ENCODE data around the gene NUTM2F. TPM values are rescaled to one million over a fixed set of nuclear protein-coding genes. Genes with fewer than 3 reads are reported as not detected.
"Not testable (repeated sequence)": the region's sequence is repeated elsewhere in the genome, so short reads cannot be mapped to it uniquely, and the experiment has no call there.

Gene NUTM2F
- total RNA-seq, 1 donor from 2014 or later: not detected

- not testable (repeated sequence) for H3K4me2 ChIP-seq; H3K27me3 ChIP-seq; H3K9ac ChIP-seq; H3K4me1 Mint-ChIP-seq; H3K27me3 Mint-ChIP-seq (ENCODE audit: insufficient read depth, low read depth); H4K20me1 ChIP-seq (ENCODE audit: low read depth); DNase-seq (ENCODE audit: low spot score); H3K36me3 Mint-ChIP-seq; H3F3A ChIP-seq (ENCODE audit: low read depth); H3K4me1 ChIP-seq; H2AFZ ChIP-seq (replicated peaks); H3K36me3 ChIP-seq; H3K4me3 ChIP-seq; H3K4me3 Mint-ChIP-seq; H3K9me3 ChIP-seq (ENCODE audit: low read depth); H3K27ac Mint-ChIP-seq; H3K79me2 ChIP-seq (ENCODE audit: low read depth); H3K9me3 Mint-ChIP-seq; H3K27ac ChIP-seq
- peak; percentile 9 for TF ChIP-seq CTCF (IDR thresholded peaks at IDR 0.05)
Observed at GRCh38 chr9:94325583-94325982, 2.9 kb downstream of the NUTM2F start.

GRCh38 chr9:94323153-94323798 lies 5.2 kb downstream of the NUTM2F start:
- H3K27me3 Mint-ChIP-seq (ENCODE audit: insufficient read depth, low read depth); H3K4me3 ChIP-seq; H3K4me2 ChIP-seq; H3K4me1 ChIP-seq; H3K27ac ChIP-seq; H3K9ac ChIP-seq; H4K20me1 ChIP-seq (ENCODE audit: low read depth); H3K36me3 Mint-ChIP-seq; DNase-seq (ENCODE audit: low spot score); H3K27me3 ChIP-seq; H3K27ac Mint-ChIP-seq; H3K9me3 Mint-ChIP-seq; H3K9me3 ChIP-seq (ENCODE audit: low read depth); H3K36me3 ChIP-seq; H3F3A ChIP-seq (ENCODE audit: low read depth); H2AFZ ChIP-seq (replicated peaks); H3K4me1 Mint-ChIP-seq; H3K79me2 ChIP-seq (ENCODE audit: low read depth); H3K4me3 Mint-ChIP-seq: not testable (repeated sequence)

- H3K27me3 ChIP-seq; H3K4me1 Mint-ChIP-seq; H3K9ac ChIP-seq; H3K4me3 ChIP-seq; H3K79me2 ChIP-seq (ENCODE audit: low read depth); DNase-seq (ENCODE audit: low spot score); H3K4me2 ChIP-seq; H2AFZ ChIP-seq (replicated peaks); H3F3A ChIP-seq (ENCODE audit: low read depth); H4K20me1 ChIP-seq (ENCODE audit: low read depth); H3K9me3 ChIP-seq (ENCODE audit: low read depth); H3K36me3 ChIP-seq; H3K4me1 ChIP-seq; H3K9me3 Mint-ChIP-seq; H3K27ac Mint-ChIP-seq; H3K36me3 Mint-ChIP-seq; H3K27ac ChIP-seq; H3K27me3 Mint-ChIP-seq (ENCODE audit: insufficient read depth, low read depth); H3K4me3 Mint-ChIP-seq: not testable (repeated sequence)
Observed at GRCh38 chr9:94322342-94322940, 6.0 kb downstream of the NUTM2F start.

DNA sequence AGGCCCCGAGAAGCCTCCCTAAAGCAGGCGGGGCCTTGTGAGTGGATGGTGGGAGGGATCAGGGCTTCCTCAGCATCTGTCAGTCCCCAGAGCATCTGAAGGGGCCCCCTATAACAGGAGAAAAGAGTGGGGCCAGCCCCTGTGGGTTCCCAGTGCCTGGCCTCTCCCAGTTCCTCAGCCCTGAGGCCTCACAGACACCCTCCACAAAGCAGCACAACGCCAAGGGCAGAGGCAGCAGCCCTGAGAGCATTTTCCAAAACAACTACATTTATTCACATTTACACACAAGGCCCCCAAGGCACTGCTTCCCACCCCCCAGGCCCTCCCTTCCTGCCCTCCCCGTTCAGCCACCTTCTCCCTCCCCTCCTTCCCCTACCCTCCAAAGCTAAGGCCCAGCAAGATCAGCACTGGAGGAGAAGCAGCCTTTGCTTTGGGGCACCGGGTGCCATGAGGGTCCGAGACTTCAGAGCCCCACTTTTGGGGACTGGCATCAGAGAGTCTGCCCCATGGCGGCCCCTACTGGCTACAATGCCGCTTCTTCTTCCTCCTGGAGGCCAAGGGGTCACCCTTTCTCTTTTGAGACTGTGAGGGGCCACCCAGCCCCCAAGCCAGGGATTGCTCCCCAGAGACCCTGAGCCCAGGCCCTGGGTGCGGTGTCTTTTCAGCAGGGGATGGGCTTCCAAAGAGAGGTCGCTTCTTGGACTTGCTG lies 10.3 kb downstream of the NUTM2F start:
- H2AFZ ChIP-seq (replicated peaks); DNase-seq (ENCODE audit: low spot score); H3K36me3 ChIP-seq; H3K27ac ChIP-seq; H3K79me2 ChIP-seq (ENCODE audit: low read depth); H3K4me2 ChIP-seq; H3F3A ChIP-seq (ENCODE audit: low read depth); H3K9ac ChIP-seq; H3K36me3 Mint-ChIP-seq; H3K4me1 ChIP-seq; H4K20me1 ChIP-seq (ENCODE audit: low read depth); H3K27me3 Mint-ChIP-seq (ENCODE audit: insufficient read depth, low read depth); H3K27ac Mint-ChIP-seq; H3K9me3 ChIP-seq (ENCODE audit: low read depth); H3K4me3 Mint-ChIP-seq; H3K9me3 Mint-ChIP-seq; H3K4me1 Mint-ChIP-seq; H3K4me3 ChIP-seq; H3K27me3 ChIP-seq: not testable (repeated sequence)

DNA sequence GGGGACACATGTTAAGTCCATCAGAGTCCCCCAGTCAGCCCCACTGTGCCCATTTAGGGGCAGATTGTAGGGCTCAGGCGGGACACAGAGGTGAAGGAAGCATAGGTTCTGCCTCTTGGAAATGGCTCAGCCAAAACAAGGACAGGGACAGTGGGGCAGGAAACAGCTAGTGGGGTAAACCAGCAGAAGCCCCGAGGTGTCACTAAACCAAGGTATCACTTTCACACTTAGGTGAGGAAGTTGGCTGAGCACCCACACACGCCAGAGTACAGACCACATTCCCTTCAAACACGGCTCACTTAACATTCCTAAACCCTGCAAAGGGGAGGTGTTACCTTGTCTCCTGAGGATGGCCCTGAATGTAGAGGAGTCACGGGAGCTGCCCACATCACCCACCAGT lies 12.2 kb downstream of the NUTM2F start:
- not testable (repeated sequence) for H3K9me3 Mint-ChIP-seq; H3F3A ChIP-seq (ENCODE audit: low read depth); H3K36me3 ChIP-seq; H3K27ac Mint-ChIP-seq; H3K79me2 ChIP-seq (ENCODE audit: low read depth); DNase-seq (ENCODE audit: low spot score); H3K4me2 ChIP-seq; H3K9me3 ChIP-seq (ENCODE audit: low read depth); H3K27ac ChIP-seq; H3K36me3 Mint-ChIP-seq; H3K4me3 Mint-ChIP-seq; H4K20me1 ChIP-seq (ENCODE audit: low read depth); H3K4me1 ChIP-seq; H3K27me3 Mint-ChIP-seq (ENCODE audit: insufficient read depth, low read depth); H3K27me3 ChIP-seq; H3K4me1 Mint-ChIP-seq; H3K4me3 ChIP-seq; H3K9ac ChIP-seq; H2AFZ ChIP-seq (replicated peaks)

GRCh38 chr9:94315034-94315984 lies 13.1 kb downstream of the NUTM2F start:
- H3K9ac ChIP-seq; H3K4me2 ChIP-seq; H3K4me3 Mint-ChIP-seq; H3K27ac Mint-ChIP-seq; H2AFZ ChIP-seq (replicated peaks); H3K36me3 ChIP-seq; H3K27me3 Mint-ChIP-seq (ENCODE audit: insufficient read depth, low read depth); H3K79me2 ChIP-seq (ENCODE audit: low read depth); H3F3A ChIP-seq (ENCODE audit: low read depth); H3K9me3 ChIP-seq (ENCODE audit: low read depth); H3K36me3 Mint-ChIP-seq; H3K4me3 ChIP-seq; H3K9me3 Mint-ChIP-seq; H4K20me1 ChIP-seq (ENCODE audit: low read depth); H3K4me1 ChIP-seq; H3K27me3 ChIP-seq; H3K4me1 Mint-ChIP-seq; DNase-seq (ENCODE audit: low spot score); H3K27ac ChIP-seq: not testable (repeated sequence)

Data from neural progenitor cell (in vitro differentiated cells).